Right cardiac atrium (tissue), 5 donors: ENCODE measurements around the gene DGKD. TPM values are rescaled to one million over a fixed set of nuclear protein-coding genes. Genes with fewer than 3 reads are reported as not detected.

Experiments used
- ATAC-seq, 2 donors: fragments of 200-7000 bp; cut with Tn5 transposase; one replicate each; pipeline versions ENCODE4 v1.8.0 to v1.9.1; 2020; ENCODE audit warnings: moderate library complexity in 2 of 2, mild to moderate bottlenecking in 1 of 2
- DNase-seq, 3 donors: peaks; one replicate each; pipeline ENCODE4 v3.0.0-alpha.2; 2020
- H3K27ac ChIP-seq: one replicate; pipeline ENCODE4 v1.5.1; 2013; ENCODE audit warnings: mild to moderate bottlenecking, low read length, control low read depth, moderate library complexity
- H3K27me3 ChIP-seq: one replicate; pipeline ENCODE4 v1.6.1; 2013; ENCODE audit not compliant: control insufficient read depth, insufficient read depth
- H3K4me1 ChIP-seq: one replicate; pipeline ENCODE4 v1.6.1; 2013; ENCODE audit warnings: low read length; ENCODE audit not compliant: control insufficient read depth, insufficient read depth
- H3K4me3 ChIP-seq: one replicate; pipeline ENCODE4 v1.5.1; 2013; ENCODE audit warnings: low read length, control low read depth
- H3K9me3 ChIP-seq: one replicate; pipeline ENCODE4 v1.6.1; 2013; ENCODE audit warnings: low read length; ENCODE audit not compliant: control insufficient read depth
- WGBS: extraction: QIAGEN DNeasy Blood & Tissue Kit; methylation state at CpG from one replicate; pipeline ENCODE4 v1.1.7; 2013; 5-methylcytosine and 5-hydroxymethylcytosine counted together
- intact Hi-C, 4 donors: fragments of 100-400 bp; cut with DNase I; formaldehyde crosslinking; loops; one replicate each; pipeline versions ENCODE4 v1.11.0 to v1.14.0; 2022 to 2023
- polyA plus RNA-seq: library from polyadenylated mRNA; stranded (reverse); fragments of 200-250 nt; gene quantifications from one replicate; pipeline ENCODE4 v1.2.3, GENCODE V29; 2013
- total RNA-seq, 4 donors: library from RNA; stranded (reverse); fragmentation: NEBNext Ultra II Directional; extraction: Animal tissue kit (Norgen Biotek cat#: 25700); gene quantifications; one replicate each; pipeline ENCODE4 v1.2.1, GENCODE V29; 2021
- donor health status: healthy with polysubstance abuse.
- donor health status: DM: no; HTN: yes; CAD: no.
- donor health status: DM: no; HTN: no; CAD: no.
- donor health status: DM: no; HTN: yes; CAD: no; lungs with severe emphysema.
- donor health status: DM: yes; HTN: yes; CAD: no.

Gene DGKD
- total and polyA plus RNA-seq, 5 donors: 17.9 to 44.9 (median 34.5) TPM

GRCh38 chr2:233456934-233457333 lies 102.6 kb downstream of the DGKD start:
- no peak overlapping the region for H3K4me3 ChIP-seq
- DNase-seq (peak in 1 of 3 donors; percentile 28), ATAC-seq (no peak)
- H3K4me1 ChIP-seq: no peaks in the 10 kb centered on the region
- no peaks in the 10 kb centered on the region for H3K9me3 ChIP-seq
- 93% methylated on average over 5 of the region's 5 CpGs for WGBS
- no peaks in the 10 kb centered on the region for H3K27me3 ChIP-seq
- intact Hi-C loops: no loop called here
- H3K27ac ChIP-seq: no peak overlapping the region

- Histone ChIP-seq H3K4me1 (no peaks in the 10 kb centered on the region), H3K27me3 (no peaks in the 10 kb centered on the region), H3K9me3 (no peaks in the 10 kb centered on the region), H3K4me3 (no peak overlapping the region), H3K27ac (no peak overlapping the region)
- WGBS: 90% methylated on average over 5 of the region's 5 CpGs
- DNase-seq (peak in 2 of 3 donors; percentile 0 to 7), ATAC-seq (no peak)
- intact Hi-C loops: no loop called here
Observed at GRCh38 chr2:233457356-233457755, 103.1 kb downstream of the DGKD start.

GRCh38 chr2:233458031-233458610 lies 103.8 kb downstream of the DGKD start:
- H3K27me3 ChIP-seq: no peaks in the 10 kb centered on the region
- DNase-seq (peak in 2 of 3 donors; percentile 33 to 45), ATAC-seq (peak in 1 of 2 donors; percentile 13)
- 94% methylated on average over 20 of the region's 20 CpGs for whole genome bisulfite sequencing
- intact Hi-C loops: no loop called here
- no peak overlapping the region for H3K4me3 ChIP-seq
- H3K27ac ChIP-seq: no peak overlapping the region
- H3K4me1 ChIP-seq: no peaks in the 10 kb centered on the region
- no peaks in the 10 kb centered on the region for H3K9me3 ChIP-seq

- H3K4me3 ChIP-seq: no peak overlapping the region
- ATAC-seq (no peak), DNase-seq (peak in 1 of 3 donors; percentile 41)
- intact Hi-C loops: no loop called here
- no peaks in the 10 kb centered on the region for H3K4me1 ChIP-seq
- no peaks in the 10 kb centered on the region for H3K27me3 ChIP-seq
- no peak overlapping the region for H3K27ac ChIP-seq
- WGBS: 91% methylated on average over 8 of the region's 8 CpGs
- no peaks in the 10 kb centered on the region for H3K9me3 ChIP-seq
Observed at GRCh38 chr2:233458826-233459225, 104.5 kb downstream of the DGKD start.

GRCh38 chr2:233459426-233459825 lies 105.1 kb downstream of the DGKD start:
- Histone ChIP-seq H3K4me3 (no peak overlapping the region), H3K4me1 (no peaks in the 10 kb centered on the region), H3K9me3 (no peaks in the 10 kb centered on the region), H3K27me3 (no peaks in the 10 kb centered on the region), H3K27ac (no peak overlapping the region)
- ATAC-seq: no peak
- 93% methylated on average over 10 of the region's 10 CpGs for WGBS
- DNase-seq: peak in 2 of 3 donors; percentile 4 to 58
- intact Hi-C loops: no loop called here

GRCh38 chr2:233460726-233461441 lies 106.6 kb downstream of the DGKD start:
- peak in 2 of 3 donors; percentile 54 to 58 for DNase-seq
- no peak for ATAC-seq
- Histone ChIP-seq H3K4me1 (no peaks in the 10 kb centered on the region), H3K9me3 (no peaks in the 10 kb centered on the region), H3K4me3 (no peak overlapping the region), H3K27ac (no peak overlapping the region), H3K27me3 (no peaks in the 10 kb centered on the region)
- intact Hi-C loops: no loop called here
- 86% methylated on average over 32 of the region's 32 CpGs for WGBS

- DNase-seq: peak in 2 of 3 donors; percentile 19 to 47
- H3K27me3 ChIP-seq: no peaks in the 10 kb centered on the region
- H3K4me3 ChIP-seq: no peak overlapping the region
- 88% methylated on average over 8 of the region's 8 CpGs for whole genome bisulfite sequencing
- H3K4me1 ChIP-seq: no peaks in the 10 kb centered on the region
- H3K9me3 ChIP-seq: no peaks in the 10 kb centered on the region
- no peak overlapping the region for H3K27ac ChIP-seq
- no peak for ATAC-seq
- intact Hi-C loops: no loop called here
Observed at GRCh38 chr2:233461481-233461891, 107.2 kb downstream of the DGKD start.

GRCh38 chr2:233462202-233462785 lies 108.0 kb downstream of the DGKD start:
- Histone ChIP-seq H3K9me3 (no peaks in the 10 kb centered on the region), H3K4me1 (no peaks in the 10 kb centered on the region), H3K27me3 (no peaks in the 10 kb centered on the region), H3K27ac (no peak overlapping the region), H3K4me3 (no peak overlapping the region)
- WGBS: 93% methylated on average over 25 of the region's 25 CpGs
- intact Hi-C loops: no loop called here
- peak in 2 of 3 donors; percentile 38 to 57 for DNase-seq
- no peak for ATAC-seq

GRCh38 chr2:233462826-233463470 lies 108.7 kb downstream of the DGKD start:
- Histone ChIP-seq H3K9me3 (no peaks in the 10 kb centered on the region), H3K4me1 (no peaks in the 10 kb centered on the region), H3K27me3 (no peaks in the 10 kb centered on the region), H3K4me3 (no peak overlapping the region), H3K27ac (no peak overlapping the region)
- peak in 2 of 3 donors; percentile 19 to 29 for DNase-seq
- intact Hi-C loops: no loop called here
- WGBS: 93% methylated on average over 21 of the region's 21 CpGs
- ATAC-seq: no peak

GRCh38 chr2:233463586-233463985 lies 109.3 kb downstream of the DGKD start:
- no peaks in the 10 kb centered on the region for H3K4me1 ChIP-seq
- intact Hi-C loops: no loop called here
- no peak overlapping the region for H3K4me3 ChIP-seq
- DNase-seq: peak in 2 of 3 donors; percentile 13 to 17
- no peaks in the 10 kb centered on the region for H3K9me3 ChIP-seq
- H3K27me3 ChIP-seq: no peaks in the 10 kb centered on the region
- H3K27ac ChIP-seq: no peak overlapping the region
- 97% methylated on average over 16 of the region's 16 CpGs for WGBS
- ATAC-seq: no peak

- Histone ChIP-seq H3K4me3 (no peak overlapping the region), H3K27ac (no peak overlapping the region), H3K9me3 (no peaks in the 10 kb centered on the region), H3K4me1 (no peaks in the 10 kb centered on the region), H3K27me3 (no peaks in the 10 kb centered on the region)
- no peak for ATAC-seq
- peak in 2 of 3 donors; percentile 8 to 28 for DNase-seq
- intact Hi-C loops: no loop called here
- 92% methylated on average over 19 of the region's 19 CpGs for WGBS
Observed at GRCh38 chr2:233464056-233464455, 109.8 kb downstream of the DGKD start.
